ENCODE data around the gene OPA1. TPM values are rescaled to one million over a fixed set of nuclear protein-coding genes. Genes with fewer than 3 reads are reported as not detected.

OPA1 gene
- total and polyA plus RNA-seq, 2 of the 13 experiments (the other 11 are each of a cell fraction or from before 2014, with no cell fraction given) = 26.7 to 78.5 TPM

DNA sequence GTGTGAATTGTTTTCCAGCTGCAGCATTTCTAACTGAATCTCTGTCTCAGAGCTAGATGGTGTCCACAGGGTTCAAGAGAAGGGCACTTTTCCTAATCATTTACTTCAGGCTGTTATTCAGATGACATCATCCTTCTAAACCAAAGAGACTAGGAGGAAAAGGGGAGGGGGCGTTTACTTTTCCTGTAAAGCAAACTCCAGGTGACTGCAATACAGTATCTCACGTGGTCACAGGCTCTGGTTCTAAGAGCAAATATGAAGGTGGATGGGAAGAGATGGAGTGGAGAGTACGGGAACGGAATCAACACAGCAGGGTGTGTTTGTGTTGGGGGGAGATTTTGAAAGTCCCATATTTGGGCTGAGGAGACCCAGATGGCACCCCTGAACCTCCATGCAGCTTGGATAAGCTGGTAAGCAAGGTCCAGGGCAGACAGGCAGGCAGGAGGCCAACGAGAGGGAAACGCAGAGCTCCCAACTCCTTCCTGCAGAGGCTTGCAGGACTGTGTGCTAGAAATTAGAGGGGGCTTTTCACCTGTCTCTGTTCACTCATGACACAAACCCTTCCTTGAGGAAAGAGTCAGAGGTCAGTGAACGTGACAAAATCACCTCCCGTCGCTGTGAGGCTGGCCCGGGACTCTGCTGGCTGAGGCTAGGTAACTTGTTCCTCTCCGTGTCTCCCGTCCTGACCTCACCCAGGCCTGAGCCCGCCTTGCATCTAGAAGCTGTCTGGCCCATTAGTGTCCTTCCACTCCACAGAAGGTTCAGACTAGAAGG, 151.2 kb downstream of the OPA1 start (continued):
- TF ChIP-seq NR1H2 (CRISPR knock-in tag; IDR thresholded peaks at IDR 0.05; ENCODE audit: borderline replicate concordance, low read depth) = no peak
- peak; percentile 69; the same call in 1 of the 2 replicates for TF ChIP-seq RBFOX2 (IDR thresholded peaks at IDR 0.05; ENCODE audit: low read depth, low read length)
- TF ChIP-seq RBM22 (optimal IDR thresholded peaks at IDR 0.05; ENCODE audit: low read length) = no peak
- peak; percentile 76 for TF ChIP-seq USF2 (IDR thresholded peaks at IDR 0.05; ENCODE audit: low read depth, low read length)
- peak; percentile 87 for TF ChIP-seq USF2 (CRISPR knock-in tag; IDR thresholded peaks at IDR 0.05; ENCODE audit: borderline replicate concordance)
- TF ChIP-seq NR2F2 (IDR thresholded peaks at IDR 0.05; ENCODE audit: borderline replicate concordance, low read depth) = no peak
- TF ChIP-seq SYNCRIP (IDR thresholded peaks at IDR 0.05; ENCODE audit: insufficient read depth, low read depth, low read length) = no peak
- TF ChIP-seq ZFX (CRISPR knock-in tag; IDR thresholded peaks at IDR 0.05; ENCODE audit: low read depth) = peak; percentile 65
- TF ChIP-seq FOXK2 (IDR thresholded peaks at IDR 0.05) = peak; percentile 84
- TF ChIP-seq ZNF276 (CRISPR knock-in tag; IDR thresholded peaks at IDR 0.05; ENCODE audit: low read depth) = 0 out of 2 replicates have a peak, but pooled peaks have one; percentile 55
- TF ChIP-seq NFYB (CRISPR knock-in tag; IDR thresholded peaks at IDR 0.05) = no peak
- TF ChIP-seq CENPBD1 (CRISPR knock-in tag; IDR thresholded peaks at IDR 0.05; ENCODE audit: borderline replicate concordance, low read depth) = no peak
- TF ChIP-seq FLYWCH1 (CRISPR knock-in tag; IDR thresholded peaks at IDR 0.05) = no peak
- TF ChIP-seq REXO4 (CRISPR knock-in tag; IDR thresholded peaks at IDR 0.05; ENCODE audit: borderline replicate concordance) = no peak
- TF ChIP-seq DNMT1 (CRISPR knock-in tag; IDR thresholded peaks at IDR 0.05) = no peak
- peak; percentile 94 for TF ChIP-seq MLX (CRISPR knock-in tag; IDR thresholded peaks at IDR 0.05)
- peak; percentile 75 for TF ChIP-seq HDAC2 (CRISPR knock-in tag; IDR thresholded peaks at IDR 0.05)
- TF ChIP-seq DMAP1 (CRISPR knock-in tag; IDR thresholded peaks at IDR 0.05) = peak; percentile 77
- no peak for TF ChIP-seq ZNF749 (CRISPR knock-in tag; IDR thresholded peaks at IDR 0.05; ENCODE audit: borderline replicate concordance)
- TF ChIP-seq GATA4 (IDR thresholded peaks at IDR 0.05; ENCODE audit: borderline replicate concordance, low read depth) = peak; percentile 32; the same call in 1 of the 2 replicates
- no peak for TF ChIP-seq MBD4 (IDR thresholded peaks at IDR 0.05; ENCODE audit: borderline replicate concordance, low read length)
- TF ChIP-seq, protein P1, sequence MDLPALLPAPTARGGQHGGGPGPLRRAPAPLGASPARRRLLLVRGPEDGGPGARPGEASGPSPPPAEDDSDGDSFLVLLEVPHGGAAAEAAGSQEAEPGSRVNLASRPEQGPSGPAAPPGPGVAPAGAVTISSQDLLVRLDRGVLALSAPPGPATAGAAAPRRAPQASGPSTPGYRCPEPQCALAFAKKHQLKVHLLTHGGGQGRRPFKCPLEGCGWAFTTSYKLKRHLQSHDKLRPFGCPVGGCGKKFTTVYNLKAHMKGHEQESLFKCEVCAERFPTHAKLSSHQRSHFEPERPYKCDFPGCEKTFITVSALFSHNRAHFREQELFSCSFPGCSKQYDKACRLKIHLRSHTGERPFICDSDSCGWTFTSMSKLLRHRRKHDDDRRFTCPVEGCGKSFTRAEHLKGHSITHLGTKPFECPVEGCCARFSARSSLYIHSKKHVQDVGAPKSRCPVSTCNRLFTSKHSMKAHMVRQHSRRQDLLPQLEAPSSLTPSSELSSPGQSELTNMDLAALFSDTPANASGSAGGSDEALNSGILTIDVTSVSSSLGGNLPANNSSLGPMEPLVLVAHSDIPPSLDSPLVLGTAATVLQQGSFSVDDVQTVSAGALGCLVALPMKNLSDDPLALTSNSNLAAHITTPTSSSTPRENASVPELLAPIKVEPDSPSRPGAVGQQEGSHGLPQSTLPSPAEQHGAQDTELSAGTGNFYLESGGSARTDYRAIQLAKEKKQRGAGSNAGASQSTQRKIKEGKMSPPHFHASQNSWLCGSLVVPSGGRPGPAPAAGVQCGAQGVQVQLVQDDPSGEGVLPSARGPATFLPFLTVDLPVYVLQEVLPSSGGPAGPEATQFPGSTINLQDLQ (CRISPR knock-in tag; IDR thresholded peaks at IDR 0.05) = no peak
